ENCODE data around the gene TENT5C.

TENT5C gene

DNA sequence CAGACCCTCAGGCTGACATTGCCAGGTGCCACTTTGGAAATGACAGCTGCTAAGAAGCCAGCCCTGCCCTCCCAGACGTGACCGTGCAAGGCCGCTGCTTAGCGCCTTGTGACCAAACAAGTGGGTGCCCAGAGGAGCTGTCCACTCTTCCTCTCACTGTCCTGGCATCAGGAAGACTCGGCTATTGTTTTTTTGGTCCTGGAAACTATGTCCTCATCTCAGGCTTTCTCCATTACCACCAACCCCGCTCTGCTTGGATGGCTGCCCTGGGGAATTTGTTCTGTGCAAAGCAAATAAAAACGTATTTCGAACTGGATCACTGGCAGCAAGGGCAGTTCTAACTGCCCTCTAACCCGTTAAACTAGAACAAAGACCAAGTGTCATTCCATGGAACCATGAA lies 13.7 kb upstream of the TENT5C start:
- DNase-seq = no peak

DNA sequence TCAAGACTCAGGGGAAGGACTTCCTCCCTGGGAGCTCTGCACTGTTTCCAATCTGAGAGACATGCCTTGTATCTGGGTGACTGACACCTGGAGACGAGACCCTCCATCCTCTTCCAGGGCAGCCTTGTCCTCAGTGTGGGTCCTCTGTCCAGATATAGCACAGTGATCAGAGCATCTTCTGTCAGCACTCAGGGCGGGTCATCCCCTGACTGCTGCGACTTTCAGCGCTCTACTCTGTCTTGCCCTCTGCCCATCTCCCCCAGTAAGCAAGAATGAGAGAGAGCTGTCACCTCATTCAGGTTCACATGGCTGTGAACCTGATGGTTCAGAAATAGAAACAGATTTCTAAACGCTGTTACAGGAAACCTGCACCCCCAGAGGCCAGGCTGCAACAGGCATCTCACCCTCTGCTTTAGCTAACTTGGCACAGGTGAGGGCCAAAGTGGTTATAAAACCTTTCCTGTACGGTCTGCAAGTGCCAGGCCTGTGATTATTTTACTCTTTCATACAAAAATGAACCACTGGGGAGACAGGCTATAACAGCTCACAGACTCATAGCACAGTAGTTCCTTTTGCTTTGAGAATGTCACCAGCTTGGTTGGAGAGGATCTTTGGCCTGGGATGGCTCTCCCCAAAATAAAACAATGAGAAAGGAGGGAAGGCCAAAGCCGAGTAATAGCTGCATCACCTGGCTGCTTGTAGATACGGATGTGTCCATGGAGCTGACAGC lies 11.4 kb upstream of the TENT5C start:
- peak; percentile 22 for DNase-seq

DNA sequence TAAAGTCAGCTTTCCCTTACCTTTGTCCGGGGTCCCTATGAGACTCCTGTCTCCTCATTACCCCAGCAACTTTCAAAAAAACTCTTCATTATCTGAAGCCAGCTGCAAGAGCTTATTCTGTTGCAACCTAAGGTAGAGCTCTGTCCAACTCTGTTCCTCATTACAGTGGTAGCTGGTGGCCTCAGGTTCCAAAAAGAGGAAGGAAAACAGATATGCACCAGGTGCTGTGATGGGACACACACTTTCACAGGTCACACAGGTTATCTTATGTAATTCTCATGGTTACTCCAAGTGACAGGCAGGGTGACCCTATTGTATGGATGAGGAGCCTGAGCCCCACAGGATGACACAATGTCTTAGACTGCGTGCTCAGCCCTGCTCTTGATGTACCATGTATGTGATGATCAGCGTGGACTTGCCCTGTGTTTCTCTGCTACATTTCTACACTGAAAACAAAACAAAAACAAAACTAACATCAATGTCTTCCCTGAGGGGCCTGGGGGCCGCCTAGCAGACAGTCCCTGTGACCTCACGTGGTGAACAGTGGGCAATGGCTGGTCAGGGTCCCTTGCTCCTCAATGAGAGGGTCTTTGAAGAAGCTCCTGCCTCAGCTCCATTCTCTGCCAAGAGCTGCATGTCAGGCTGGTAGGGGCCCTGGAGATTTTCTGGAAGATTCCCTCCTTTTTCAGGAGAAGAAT lies 9.7 kb upstream of the TENT5C start:
- no peak for DNase-seq

DNA sequence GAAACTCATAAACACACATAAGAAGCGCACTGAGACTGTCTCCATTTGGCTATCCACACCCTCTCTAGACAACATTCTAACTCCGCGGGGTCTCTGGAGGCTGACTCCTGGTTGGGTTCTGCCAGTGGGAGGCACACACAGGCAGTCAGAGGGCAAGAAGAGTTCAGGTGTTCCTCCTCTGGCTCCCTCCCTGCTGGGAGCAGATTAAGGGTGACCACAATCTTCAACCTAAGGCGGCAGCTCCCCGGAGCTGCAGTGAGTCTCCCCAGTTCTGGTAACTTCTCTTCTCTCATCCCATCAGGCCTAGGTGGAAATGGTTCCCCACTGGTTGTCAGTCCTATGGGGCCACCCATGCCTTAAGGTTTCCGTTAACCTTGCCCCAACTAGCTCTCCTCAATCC lies 7.4 kb upstream of the TENT5C start:
- DNase-seq = no peak

DNA sequence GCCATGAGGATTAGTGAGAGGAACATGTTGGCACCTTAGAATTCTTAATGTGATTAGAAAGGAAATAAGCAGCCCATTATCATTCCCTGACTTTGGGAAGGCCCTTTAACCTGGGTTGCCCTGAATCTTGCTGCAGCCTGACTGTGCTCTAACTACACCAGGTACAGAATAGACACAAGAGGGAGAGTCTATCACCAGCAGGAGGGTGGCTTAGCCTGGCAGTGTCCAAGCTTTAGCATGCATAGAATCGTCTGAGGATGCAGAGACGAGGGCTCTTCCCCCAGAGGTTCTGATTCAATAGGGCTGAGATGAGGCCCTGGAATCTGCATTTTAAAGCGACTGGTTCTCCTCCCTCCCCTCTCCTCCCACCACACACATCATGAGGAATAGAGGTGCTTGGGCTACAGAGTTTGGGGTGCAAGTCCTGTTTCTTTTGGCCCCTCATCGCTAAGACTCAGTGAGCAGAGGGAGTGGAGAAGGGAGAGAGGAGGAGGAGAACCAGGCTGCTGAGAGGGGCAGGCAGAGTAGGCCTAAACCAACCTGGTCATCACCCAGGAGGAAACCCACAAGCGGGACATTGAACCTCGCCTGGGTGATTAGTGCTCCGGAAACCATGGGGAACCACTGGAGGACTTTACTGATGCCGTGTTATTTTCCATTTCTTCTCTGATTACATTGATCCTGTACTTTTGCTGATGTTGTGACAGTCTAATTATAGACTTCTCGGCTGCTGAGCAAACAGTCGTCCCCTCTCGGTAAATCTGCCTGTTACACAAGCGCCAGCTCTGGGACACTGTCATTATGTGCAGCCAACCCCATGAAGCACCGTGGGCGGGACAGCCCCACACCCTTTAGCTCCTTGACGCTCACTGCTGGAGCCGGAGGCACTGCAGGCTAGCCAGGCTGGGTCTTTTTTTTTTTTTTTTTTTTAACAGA lies 6.3 kb upstream of the TENT5C start:
- peak; percentile 30 for DNase-seq

DNA sequence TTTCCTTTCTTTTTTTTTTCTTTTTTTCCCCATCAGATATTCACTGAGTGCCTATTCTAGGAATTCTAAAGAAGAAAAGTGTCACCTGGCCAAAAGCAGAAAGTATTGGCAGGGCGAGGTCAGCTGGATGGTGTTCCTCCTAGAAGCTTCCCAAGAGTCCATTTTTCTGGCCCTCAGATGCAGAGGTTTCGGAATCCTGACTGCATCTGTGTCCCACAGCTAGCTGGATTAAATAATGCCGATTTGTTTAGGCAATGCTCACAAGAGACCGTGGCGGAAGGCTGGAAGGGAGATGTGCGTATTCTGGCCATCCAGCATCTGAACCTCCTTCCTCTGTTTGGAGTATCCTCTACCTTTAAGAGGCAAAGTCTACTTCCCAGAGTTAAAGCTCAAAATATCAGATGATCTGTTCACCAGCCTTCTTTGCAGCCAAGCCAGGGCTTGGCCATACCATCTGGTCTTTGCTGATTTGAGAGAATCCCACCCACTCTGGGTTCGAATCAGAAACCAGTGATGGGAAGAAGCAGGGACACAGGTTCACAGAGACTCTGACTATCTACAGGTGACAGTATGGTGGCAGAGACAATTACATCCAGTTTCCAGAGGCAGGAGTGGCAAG lies 5.4 kb upstream of the TENT5C start:
- no peak for DNase-seq

DNA sequence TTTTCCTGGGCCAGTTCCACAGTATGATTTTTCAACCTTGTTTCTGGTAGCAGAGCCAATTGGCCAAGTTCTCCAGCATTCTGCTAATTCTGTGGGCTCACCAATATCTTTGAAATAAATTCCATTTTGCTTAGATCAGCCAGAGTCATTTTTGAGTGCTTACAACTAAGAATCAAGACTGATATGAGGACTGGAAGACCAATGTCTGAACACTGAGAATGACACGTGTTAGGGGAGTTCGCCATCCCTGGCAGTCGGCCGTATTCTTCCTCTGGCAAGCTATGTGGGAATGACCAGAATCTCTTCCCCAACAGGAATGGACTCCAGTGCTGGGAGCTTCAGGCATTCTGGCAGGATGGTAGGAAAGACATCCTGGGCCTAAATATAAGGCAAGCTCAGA lies 4.9 kb upstream of the TENT5C start:
- no peak for DNase-seq

DNA sequence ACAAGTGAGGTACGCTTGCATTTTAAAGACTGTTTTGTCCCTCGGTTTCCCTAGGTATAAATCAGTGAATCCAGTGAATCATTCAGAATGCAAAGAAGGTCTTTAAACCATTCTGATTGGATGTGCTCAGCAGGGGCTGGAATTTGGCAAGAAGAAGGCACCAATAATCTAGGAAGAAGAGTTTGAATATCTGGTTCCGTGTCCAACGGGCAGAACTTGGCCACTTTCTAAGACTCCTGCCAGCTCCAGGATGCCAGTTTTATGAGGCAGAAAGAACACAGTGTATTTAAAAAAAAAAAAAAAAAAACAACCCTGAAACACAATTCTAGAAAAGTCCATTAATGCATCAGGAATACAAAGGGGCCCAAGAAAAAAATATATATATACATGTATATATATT lies 3.0 kb upstream of the TENT5C start:
- no peak for DNase-seq

DNA sequence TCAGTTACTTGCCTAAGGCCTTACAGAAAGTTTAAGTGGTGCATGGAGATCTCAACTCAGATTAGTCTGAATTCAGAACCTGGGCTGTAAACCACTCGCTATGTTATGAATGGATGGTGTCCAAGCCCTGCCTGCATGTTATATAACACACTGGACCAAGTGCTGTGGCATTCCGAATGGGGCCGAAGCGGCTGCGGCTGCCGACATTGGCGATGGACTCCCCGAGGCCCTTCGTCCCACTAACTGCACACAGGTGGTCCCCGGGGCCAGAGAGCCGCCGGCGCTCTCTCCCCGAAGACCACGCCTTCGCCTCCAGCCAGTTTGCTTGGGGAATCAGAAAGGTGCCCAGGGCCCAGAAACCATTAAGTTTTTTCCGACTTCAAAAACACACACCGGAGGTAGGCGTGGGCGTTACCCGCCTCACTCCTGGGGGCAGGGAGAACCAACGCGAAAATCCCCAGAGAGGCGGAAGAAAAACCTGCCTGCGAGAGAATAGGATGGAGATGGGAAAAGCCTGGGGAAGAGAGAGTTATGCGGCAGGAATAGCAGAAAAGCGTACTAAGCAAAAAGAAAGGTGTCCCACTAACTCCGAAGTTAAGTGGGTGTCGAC lies 579 bp upstream of the TENT5C start:
- peak; percentile 63 for DNase-seq

DNA sequence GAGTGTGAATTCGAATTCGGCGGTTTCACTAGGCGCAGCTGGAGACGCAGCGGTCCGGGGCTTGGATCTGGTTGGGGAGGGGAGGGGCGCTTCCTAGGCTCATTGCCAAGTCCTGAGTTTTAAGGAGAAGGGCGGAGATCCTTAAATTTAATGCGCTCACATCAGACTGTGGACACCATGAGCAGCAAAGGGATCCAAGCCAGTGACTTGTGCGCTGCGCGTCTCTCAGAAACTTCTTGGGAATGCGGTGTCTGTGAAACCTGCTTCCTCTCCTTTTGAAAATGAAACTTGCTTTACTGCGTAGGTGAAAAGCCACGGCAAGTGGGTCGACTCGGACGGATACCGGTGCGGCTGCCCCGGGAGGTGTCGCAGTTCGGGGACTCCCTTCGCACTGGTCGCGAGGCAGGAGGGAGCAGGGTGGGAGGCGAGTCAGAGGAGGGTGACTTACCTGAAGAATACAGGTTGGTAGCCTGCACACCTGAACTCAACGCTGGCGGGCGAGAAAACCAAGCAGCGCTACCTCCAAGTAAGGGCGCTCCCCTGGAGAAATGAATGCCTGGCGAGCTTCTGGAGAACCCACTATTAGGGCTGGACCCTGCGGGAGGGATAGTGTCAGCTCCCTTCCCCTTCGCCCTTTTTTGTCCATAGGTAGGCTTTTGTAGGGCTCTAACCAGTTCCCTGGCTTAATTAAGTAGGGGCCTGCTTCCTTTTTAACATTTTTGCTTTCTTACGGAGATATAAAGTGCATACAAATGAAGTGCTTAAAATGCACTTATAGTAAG lies 992 bp downstream of the TENT5C start:
- no peak for DNase-seq

DNA sequence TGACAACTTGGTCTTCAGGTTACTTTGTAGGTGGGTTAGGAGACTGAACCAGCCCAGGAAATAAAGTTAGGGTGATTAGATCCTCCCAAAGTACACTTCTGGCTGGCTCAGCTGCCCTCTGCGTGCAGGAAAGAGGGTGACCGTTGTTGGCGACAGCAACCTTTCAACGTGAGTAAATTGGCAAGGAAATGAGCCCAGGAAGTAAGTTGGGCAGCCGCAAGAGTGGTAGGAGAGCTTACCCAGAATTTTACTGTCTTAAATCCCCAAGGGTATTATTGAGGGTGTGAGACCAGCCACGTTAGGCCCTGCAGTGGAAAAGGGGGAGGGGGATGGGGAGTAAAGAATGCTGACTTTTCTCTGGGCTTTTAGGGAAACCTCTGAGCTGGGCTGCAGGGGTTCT lies 1.6 kb downstream of the TENT5C start:
- peak; percentile 44 for DNase-seq

DNA sequence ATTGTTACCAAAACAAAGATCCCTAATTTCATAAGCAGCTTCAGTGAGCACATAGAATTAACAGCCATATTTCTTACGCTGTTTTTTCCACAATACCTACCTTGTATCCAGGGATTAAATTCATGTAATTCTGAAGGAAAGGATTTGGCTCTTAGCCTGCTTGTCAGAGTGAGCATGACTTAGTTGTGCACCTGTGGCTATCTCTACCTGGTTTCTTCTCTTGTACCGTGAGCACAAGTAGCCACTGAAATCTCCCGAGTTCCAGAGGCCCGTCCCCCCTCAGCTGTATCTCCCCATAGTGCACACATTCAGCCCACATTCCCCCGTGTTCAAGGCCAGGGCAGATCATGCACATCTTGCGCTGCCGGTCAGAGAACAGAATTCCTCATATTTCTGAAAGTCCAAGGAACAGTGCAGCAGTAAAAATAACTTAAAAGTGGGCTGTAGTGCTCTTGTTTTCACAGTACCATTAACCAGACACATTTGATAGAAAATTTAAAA lies 2.3 kb downstream of the TENT5C start:
- DNase-seq = peak; percentile 23

DNA sequence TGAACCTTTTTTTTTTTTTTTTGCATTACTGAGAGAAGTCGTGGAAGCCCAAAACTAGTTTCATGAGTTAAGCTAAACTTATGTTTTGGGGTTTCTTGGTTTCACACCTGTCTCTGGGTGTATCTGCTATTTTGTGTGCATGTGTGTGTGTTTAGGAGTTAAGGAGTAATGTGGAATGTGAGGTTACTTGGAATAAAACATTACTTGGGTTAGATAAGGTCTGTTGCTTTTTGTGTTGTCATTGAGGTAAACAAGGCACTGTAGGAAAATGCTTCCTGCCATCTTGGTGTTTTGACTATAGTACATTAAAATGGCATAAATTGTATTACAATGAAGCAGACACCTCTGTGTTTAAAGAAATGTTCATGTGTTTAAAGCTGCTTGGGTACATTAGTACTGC lies 2.9 kb downstream of the TENT5C start:
- no peak for DNase-seq

DNA sequence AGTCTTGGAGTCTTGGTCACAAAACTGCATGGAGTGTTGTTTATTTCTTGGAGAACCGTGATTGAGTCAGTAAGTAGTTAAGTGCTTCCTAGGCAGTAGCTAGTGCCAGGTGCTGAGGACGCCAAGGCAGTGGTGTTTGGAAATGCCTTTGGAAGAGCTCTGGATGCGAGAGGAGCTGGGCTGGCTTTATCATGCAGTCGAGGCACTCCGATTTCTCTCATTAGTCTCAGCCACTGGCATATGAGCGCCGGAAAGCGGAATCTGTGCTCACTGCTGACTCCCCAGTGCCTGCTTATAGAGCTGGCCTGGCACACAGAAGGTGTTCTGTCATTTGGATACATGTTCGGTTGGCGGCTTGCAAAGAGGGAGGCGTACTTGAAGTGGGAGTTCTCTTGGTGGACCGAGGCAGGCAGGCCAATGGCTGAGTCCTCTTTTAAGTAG lies 3.6 kb downstream of the TENT5C start:
- DNase-seq = peak; percentile 37

DNA sequence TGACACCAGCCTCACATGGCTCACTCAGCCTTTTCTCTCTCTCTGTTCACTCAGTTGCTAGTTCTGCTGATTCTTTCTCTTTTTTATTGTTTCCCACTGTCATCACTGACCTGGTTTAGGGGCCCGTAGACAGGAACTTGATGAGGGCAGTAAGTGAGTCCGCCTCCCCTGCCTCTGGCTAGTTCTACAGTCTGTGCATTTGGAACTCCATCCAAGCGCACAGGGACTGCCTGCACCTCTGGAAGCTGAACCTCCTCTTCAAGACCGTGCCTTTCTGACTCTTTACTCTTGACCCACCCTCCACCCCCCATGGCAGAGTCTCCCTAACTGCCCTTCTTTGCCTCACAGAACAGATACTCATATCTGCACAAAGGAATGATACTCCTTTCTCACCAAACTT lies 4.2 kb downstream of the TENT5C start:
- peak; percentile 25 for DNase-seq

DNA sequence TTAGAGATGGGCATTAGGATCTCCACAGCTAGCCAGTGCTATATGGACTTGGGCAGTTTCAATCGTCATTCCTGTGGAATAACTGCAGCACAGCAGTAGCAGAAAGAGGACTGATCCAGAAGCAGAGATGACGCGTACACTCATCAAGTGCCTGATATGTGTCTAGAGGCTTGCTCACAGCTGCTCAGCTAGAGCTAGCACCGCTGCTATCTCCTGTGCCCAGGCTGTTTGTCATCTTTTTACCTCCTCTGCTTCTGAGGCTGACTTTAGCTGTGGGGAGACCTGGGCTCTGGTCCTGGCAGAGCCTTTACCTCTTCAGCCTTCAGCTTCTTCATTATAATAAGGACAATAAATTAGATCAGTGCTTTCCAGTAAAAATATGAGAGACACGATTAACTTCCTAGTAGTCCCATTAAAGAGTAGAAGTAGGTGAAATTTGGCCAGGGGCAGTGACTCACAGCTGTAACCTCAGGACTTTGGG lies 5.3 kb downstream of the TENT5C start:
- DNase-seq = no peak

DNA sequence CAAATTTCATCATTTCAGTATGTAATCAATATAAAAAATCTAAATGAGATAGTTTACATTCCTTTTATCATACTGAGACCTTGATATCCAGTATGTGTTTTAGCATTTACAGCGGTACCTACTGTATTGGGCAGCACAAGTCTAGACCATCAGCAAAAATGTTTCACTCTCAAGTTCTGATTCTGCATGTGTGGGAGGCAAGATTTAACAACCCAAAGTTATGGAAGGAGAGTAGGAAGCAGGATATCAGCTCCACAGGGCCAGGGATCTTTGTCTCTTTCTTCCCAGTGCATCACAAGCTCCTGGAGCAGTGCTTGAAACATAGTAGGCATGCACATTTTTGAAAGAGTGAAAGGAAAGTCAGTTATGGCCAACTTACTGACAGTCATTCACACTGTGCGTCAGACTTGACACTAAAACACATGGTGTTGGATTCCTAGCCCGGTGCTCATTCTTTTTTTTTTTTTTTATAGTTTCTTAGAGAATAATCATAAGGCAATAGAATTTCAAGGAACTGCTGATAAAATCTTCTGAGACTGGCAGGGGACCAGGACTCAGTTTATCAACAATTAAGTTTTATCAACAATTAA lies 6.1 kb downstream of the TENT5C start:
- DNase-seq = no peak

DNA sequence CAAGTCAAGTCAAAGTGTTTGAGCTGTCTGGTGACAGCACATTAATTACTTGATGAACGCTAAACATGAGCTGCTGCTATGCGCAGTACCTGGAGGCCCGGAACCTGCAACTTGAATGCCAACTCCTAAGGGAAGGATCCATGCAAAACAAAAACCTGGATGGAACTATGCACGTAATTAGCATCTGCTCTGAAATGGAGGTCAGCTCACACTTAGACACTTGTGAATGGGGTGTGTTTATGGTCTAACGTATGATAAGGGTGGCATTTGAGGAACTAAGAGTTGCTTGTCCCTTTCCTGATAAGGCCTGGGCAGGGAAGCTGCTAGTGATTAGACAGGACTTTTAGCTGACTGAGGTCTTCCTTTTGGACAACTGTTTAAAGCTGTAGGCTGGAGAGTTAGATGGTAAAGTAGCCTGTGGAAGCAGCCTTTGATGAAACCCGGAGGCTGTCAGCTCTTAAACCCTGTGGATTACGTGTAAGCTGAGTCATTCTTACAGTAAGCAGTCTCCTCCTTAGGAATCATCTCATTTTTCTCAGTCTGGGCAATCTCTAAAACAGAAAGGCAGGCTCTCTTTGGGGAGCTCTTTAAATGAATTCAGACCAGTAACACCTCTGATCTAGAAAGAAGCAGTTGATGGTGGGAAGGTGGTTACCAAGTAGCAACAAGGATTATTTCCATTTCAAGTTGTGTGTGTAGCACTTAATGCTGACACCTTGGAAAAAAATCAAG lies 6.8 kb downstream of the TENT5C start:
- peak; percentile 16 for DNase-seq

DNA sequence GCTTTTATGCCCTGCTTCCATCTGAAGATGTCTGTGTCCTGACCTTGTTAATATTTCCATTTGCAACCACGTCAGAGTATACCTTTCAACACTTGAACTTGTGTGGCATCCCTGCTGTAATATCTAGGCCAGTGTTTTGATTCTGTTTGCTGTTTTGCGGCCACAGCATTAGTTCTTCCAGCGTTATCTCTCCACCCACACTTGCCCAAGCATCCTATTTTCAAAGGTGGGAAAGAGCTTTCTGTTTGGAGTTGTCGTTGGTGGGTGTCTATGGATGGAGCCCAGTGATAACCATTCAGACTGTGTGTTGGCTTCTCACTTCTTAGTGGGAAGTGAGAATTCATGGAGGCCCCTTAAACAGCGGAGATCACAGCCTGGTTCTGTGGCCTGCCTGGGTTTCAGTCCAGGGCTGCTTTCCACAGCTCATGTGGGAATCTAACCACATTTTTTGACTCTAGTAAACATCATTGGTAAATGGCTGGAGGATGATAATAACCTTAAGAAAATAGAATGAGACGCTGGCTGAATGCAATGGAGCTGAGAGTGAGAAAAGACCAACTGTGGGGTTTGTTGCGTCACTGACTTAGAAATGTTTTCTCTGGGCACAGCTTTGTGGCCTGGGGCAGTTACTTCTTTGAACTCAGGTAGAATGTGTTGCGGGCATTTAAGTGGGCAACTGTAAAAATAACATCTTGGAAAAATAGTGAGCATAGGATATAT lies 7.6 kb downstream of the TENT5C start:
- DNase-seq = peak; percentile 23
